RWPE1 (cell line): Measurements from ENCODE around the gene ATP11A.

Experiments
- CTCF ChIA-PET: fragments of 350-600 bp; sonication (Branson Sonifier 250); formaldehyde crosslinking; extraction: SDS; loops from one replicate; lab custom pipeline; 2021; lab: Yijun Ruan, JAX
- POLR2A ChIA-PET: fragments of 400-600 bp; formaldehyde crosslinking; extraction: SDS; loops from one replicate; lab custom pipeline; 2020; ENCODE audit warnings: antibody characterized with exemption; ENCODE audit not compliant: low non-redundant PET; lab: Yijun Ruan, JAX
- DNase-seq: peaks from one replicate; pipeline ENCODE4 v3.0.0; 2012; ENCODE audit warnings: low spot score
- H3K27ac ChIP-seq: fragments of 450-650 bp; 2 replicates; pipeline ENCODE4 v1.5.1; 2017
- TF ChIP-seq, protein P1 (sequence below): fragments of 450-650 bp; conservative IDR thresholded peaks from 2 replicates; pipeline ENCODE4 v1.5.1; 2017; ENCODE audit warnings: low read depth, mild to moderate bottlenecking

ATP11A gene

DNA sequence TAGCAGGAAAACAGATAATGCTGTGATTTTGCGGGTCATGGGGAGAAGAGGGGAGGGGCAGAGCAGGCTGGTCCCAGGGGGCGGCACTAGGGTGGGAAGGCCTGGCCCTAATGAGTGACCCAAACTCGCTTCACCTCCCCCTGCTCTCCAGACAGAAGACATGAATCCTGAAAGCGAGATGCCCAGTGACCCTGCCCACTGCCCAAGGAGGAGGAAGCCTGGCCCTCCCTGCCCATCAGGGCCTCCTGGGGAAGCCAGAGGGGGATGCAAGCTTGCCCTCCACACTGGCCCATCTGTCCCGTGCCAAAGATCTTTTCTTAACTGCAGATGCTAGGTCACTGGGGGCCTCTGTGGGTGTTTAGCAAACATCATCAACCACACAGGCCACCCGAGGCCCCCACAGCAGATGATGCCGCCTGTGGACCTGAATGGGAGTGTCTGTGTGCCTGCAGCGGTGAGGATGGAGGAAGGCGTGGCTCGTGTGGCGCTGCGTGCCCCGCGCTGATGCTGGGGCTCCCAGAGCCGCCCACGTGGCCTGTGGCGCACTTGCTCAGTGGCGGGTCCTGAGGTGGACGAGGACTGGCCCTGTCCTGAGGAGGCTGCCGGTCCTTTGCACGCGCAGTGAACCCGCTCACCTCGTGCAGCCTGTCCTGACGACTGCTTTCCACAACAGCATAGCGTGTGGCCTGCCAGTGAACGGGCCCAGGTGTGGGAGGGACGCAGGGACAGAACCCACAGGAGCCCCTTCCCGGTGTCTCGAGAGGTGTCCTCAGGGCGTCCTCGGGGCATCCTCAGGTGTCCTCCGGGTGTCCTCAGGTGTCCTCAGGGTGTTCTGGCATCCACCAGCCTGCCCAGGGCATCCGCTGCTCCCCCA is 198.6 kb downstream of the ATP11A start:
- POLR2A ChIA-PET = no interaction called here
- TF ChIP-seq, protein P1, sequence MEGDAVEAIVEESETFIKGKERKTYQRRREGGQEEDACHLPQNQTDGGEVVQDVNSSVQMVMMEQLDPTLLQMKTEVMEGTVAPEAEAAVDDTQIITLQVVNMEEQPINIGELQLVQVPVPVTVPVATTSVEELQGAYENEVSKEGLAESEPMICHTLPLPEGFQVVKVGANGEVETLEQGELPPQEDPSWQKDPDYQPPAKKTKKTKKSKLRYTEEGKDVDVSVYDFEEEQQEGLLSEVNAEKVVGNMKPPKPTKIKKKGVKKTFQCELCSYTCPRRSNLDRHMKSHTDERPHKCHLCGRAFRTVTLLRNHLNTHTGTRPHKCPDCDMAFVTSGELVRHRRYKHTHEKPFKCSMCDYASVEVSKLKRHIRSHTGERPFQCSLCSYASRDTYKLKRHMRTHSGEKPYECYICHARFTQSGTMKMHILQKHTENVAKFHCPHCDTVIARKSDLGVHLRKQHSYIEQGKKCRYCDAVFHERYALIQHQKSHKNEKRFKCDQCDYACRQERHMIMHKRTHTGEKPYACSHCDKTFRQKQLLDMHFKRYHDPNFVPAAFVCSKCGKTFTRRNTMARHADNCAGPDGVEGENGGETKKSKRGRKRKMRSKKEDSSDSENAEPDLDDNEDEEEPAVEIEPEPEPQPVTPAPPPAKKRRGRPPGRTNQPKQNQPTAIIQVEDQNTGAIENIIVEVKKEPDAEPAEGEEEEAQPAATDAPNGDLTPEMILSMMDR = no peak
- H3K27ac ChIP-seq = no peak overlapping the region
- CTCF ChIA-PET = no interaction called here
- no peak for DNase-seq

DNA sequence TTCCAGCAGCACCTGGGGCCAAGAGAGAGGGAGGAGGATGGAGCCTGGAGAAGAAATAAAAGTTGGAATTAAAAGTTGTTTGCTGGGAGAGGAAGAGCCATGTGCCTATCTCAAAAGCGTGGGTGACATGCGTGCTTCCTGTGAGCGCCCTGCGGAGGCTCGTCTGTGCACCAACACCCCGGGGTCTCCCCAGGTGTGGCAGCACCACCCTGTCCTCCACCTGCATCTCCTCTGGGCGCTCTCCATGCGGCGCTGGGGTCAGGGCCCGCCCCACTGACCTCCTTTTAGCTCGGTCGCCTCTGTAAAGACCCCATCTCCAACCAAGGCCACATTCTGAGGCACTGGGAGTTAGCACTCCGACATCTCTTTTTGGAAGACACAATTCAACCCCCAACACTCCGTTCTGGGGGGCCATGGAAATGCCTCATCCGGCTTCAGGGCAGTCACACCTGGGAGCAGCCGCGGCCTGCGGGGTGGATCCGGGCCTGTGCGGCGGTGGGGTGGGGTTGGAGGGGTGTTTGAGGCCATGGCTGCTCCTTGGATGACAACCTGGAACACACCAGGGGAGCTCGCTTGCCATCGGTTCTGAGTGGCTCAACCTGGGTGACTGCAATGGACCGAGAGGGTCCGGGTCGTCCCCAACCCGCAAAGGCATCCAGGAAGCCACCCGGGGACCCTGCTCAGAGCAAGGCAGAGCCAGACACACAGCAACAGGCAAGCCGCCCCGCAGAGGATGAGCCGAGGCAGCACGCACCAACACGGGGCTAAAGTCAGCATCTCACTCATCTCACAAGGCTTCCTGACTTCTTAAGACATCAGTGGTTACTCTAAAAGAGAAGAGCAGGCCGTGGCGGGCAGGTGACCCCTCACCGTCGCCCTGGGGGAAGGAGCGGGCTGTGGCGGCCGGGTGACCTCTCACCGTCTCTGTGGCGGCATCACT is 199.8 kb downstream of the ATP11A start:
- POLR2A ChIA-PET = no interaction called here
- TF ChIP-seq, protein P1 = no peak
- DNase-seq = no peak
- CTCF ChIA-PET = no interaction called here
- H3K27ac ChIP-seq = no peak overlapping the region

DNA sequence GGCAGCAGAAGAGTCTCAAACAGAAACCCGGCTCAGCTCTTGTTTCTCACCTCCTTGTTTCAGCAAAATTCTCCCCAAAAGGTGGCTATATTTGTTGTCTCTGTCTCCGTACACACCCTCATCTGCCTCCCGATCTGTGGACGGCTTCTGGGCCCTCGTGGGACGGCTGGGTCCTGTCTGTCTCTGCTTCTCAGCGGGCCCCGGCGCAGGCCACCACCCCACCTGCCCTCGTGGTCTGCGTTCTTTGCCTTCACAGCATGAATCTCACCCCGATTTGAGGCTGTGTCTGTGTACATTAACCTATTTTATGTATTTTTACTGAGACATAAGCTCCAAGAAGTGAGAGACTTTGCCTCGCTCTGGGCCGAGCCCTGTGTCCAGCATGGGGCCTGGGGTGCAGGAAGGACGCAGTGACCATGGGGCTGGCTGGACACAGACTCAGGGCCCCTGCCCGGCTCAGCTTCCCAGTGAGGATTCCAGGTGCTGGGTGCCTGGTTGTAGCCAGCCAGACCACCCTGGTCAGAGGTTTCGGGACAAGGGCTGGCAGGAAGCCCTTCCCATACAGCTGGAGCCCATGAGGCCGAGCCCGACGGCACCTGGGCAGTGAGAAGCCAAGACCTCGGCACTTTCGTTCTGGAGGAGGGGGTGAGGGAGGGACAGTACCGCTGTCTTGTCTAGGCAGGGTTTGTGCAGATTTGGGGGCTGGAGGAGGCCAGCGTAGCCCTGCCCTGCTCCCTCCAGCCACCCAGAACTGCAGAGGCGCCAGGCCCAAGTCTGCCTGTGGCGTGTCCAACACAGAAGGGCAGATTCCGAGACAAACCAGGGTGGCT is 200.7 kb downstream of the ATP11A start:
- TF ChIP-seq, protein P1 = no peak
- H3K27ac ChIP-seq = no peak overlapping the region
- CTCF ChIA-PET = interaction anchor here (0.7 kb wide), 1 partner anchor 29 kb away, joined by 3 read pairs; no protein-coding TSS in a partner anchor
- POLR2A ChIA-PET = no interaction called here
- no peak for DNase-seq

DNA sequence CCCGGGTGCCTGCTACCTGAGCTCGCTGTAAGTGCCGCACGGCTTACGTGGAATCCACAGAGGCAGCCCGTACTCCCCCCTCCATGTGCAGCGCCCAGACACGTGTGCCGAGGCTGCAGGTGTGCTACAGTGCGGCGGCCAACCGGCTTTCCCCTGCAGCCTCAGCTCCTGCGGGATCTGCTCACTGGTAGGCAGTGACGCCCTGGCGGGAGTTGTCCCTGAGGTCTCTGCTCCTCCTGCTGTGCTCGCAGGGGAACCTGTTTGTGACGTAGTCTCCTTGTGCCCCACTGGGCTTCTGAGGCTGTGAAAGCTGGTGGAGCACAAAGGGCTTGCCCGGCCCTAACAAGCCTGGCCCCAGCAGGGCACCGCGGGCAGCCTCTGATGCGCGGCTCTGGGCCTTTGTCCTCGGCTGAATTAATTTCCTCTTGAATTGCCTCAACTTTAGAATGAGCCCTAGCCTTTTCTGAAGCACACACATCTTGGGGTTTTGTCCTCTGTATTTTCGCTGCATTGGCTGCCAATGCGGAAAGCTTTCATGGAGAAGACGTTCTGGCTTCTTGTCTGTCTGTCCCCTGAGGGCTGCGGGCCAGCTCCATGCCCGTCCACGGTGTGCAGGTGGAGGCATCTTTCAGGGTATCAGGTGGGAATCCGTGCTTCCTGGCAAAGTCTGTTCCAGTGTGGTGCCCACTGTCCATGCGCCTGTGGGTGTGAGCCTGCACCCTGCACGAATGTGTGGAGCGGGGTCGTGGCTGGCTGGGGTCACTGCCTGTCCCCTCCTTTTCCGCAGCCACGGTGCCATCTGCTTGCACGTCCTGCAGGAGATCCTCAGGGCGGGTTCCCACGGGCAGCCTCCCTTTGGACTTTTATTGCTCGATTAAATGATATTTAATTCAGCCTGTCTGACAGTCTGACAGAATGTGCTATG is 201.9 kb downstream of the ATP11A start:
- H3K27ac ChIP-seq = no peak overlapping the region
- CTCF ChIA-PET = interaction anchor here (0.6 kb wide), 1 partner anchor 22 kb away, joined by 3 read pairs; no protein-coding TSS in a partner anchor
- POLR2A ChIA-PET = no interaction called here
- TF ChIP-seq, protein P1 = no peak
- no peak for DNase-seq

DNA sequence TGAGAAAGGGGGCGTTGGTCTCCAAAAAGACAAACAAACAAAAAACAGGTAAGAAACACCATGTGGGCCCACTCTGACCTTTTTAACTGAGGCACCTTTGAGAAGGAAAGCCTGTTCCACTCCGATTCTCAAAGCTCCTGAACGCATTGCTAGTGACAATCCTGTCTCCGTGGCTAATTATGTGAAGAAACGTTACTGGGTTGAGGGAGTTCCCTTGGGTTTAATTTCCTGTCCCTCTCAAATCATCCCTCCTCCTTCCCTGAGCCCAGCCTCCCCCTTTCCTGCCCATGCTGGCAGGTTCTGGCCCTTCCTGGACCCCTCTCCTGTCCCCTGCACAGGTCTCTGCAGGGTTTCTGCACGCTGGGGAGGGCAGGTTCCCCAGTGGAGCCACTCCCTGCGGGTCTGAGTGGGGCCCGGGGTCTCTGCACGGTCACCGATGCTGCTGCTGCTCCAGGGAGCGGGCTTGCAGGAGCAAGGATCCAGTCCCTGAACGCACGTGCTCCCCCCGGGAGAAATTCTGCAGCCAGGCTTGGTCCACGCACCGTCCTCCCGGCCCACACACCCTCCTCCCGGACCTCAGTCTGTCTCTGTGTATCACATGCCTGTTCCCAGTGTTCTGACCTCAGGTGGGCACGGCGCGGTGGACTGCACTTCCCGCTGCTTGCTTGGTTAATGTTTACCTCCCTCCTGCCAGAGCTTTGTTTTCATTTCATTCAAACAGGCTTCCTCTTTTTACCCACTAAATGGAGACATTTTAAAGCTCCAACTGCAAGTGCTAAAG is 202.8 kb downstream of the ATP11A start:
- ChIA-PET CTCF (no interaction called here), POLR2A (no interaction called here)
- TF ChIP-seq, protein P1 = no peak
- DNase-seq = no peak
- H3K27ac ChIP-seq = no peak overlapping the region
